OCI-LY7 (cell line): Measurements from ENCODE around the gene GRID2. TPM values are rescaled to one million over a fixed set of nuclear protein-coding genes. Genes with fewer than 3 reads are reported as not detected.

Experiments
- BruUV-seq: library from RNA; stranded (reverse); fragments of 400-500 nt; replicated peaks from 2 replicates; lab custom pipeline; 2021; lab: Mats Ljungman, UMichigan
- CTCF ChIA-PET: fragments of 300-600 bp; sonication (Branson Sonifier 250); formaldehyde crosslinking; loops from one replicate; lab custom pipeline; 2022; ENCODE audit warnings: antibody characterized with exemption; ENCODE audit not compliant: unreplicated experiment; lab: Charles Lee
- POLR2A ChIA-PET: fragments of 300-600 bp; sonication (Branson Sonifier 250); formaldehyde crosslinking; loops from one replicate; lab custom pipeline; 2022; ENCODE audit warnings: antibody characterized with exemption; lab: Charles Lee
- DNase-seq: peaks from one replicate; pipeline ENCODE4 v3.0.0-alpha.2; 2015; ENCODE audit warnings: low spot score
- H2AFZ ChIP-seq: fragments of 200-600 bp; sonication (generic), shearing (Covaris generic); 2 replicates; pipeline ENCODE4 v1.6.1; 2014; ENCODE audit warnings: mild to moderate bottlenecking, antibody characterized with exemption, low read length, moderate library complexity
- H3K27ac ChIP-seq: fragments of 200-600 bp; sonication (generic); 2 replicates; pipeline ENCODE4 v1.5.1; 2014; ENCODE audit warnings: mixed run types, low read depth, mild to moderate bottlenecking, moderate library complexity, low read length, inconsistent platforms; ENCODE audit not compliant: poor library complexity, severe bottlenecking
- H3K36me3 ChIP-seq: fragments of 200-600 bp; sonication (generic); 2 replicates; pipeline ENCODE4 v1.6.1; 2014; ENCODE audit warnings: mild to moderate bottlenecking, antibody characterized with exemption, low read length, moderate library complexity, mixed read lengths; ENCODE audit not compliant: insufficient read depth
- H3K4me1 ChIP-seq: fragments of 200-600 bp; sonication (generic); 2 replicates; pipeline ENCODE4 v1.5.1; 2014; ENCODE audit warnings: mild to moderate bottlenecking, low read length; ENCODE audit not compliant: insufficient read depth, poor library complexity, severe bottlenecking
- H3K4me2 ChIP-seq: fragments of 200-600 bp; sonication (generic); 2 replicates; pipeline ENCODE4 v1.6.1; 2014; ENCODE audit warnings: mild to moderate bottlenecking, low read length
- H3K4me3 ChIP-seq: fragments of 200-600 bp; sonication (generic); 2 replicates; pipeline ENCODE4 v1.5.1; 2014; ENCODE audit warnings: mild to moderate bottlenecking, low read depth, low read length; ENCODE audit not compliant: poor library complexity, severe bottlenecking
- H3K79me2 ChIP-seq: fragments of 200-600 bp; sonication (generic); 2 replicates; pipeline ENCODE4 v1.6.1; 2016; ENCODE audit warnings: low read depth, mild to moderate bottlenecking, low read length, moderate library complexity, mixed read lengths; ENCODE audit not compliant: insufficient read depth
- H3K9me2 ChIP-seq: fragments of 200-600 bp; sonication (generic); 2 replicates; pipeline ENCODE4 v1.6.1; 2016; ENCODE audit warnings: mild to moderate bottlenecking, low read length, mixed read lengths; ENCODE audit not compliant: insufficient read depth
- H3K9me3 ChIP-seq: fragments of 200-600 bp; sonication (generic); 2 replicates; pipeline ENCODE4 v1.6.1; 2014; ENCODE audit warnings: mild to moderate bottlenecking, mixed run types, low read length, mixed read lengths
- H4K20me1 ChIP-seq: fragments of 200-600 bp; sonication (generic); 2 replicates; pipeline ENCODE4 v1.6.1; 2014; ENCODE audit warnings: mild to moderate bottlenecking, antibody characterized with exemption, low read length, moderate library complexity, mixed read lengths; ENCODE audit not compliant: insufficient read depth
- CTCF ChIP-seq: fragments of 200-600 bp; sonication (generic); conservative IDR thresholded peaks from 2 replicates; pipeline ENCODE4 v1.5.1; 2014; ENCODE audit warnings: mild to moderate bottlenecking, antibody characterized with exemption, low read length, moderate library complexity, mixed read lengths
- EZH2phosphoT487 ChIP-seq: fragments of 200-600 bp; sonication (generic); IDR thresholded peaks from 2 replicates; pipeline ENCODE4 v1.6.1; 2018; ENCODE audit warnings: low read depth, borderline replicate concordance, mild to moderate bottlenecking, mixed run types, antibody characterized with exemption, low read length, moderate library complexity, mixed read lengths
- intact Hi-C: fragments of 100-400 bp; cut with micrococcal nuclease; formaldehyde crosslinking; loops from one replicate; pipeline ENCODE4 v1.10.0; 2022; ENCODE audit not compliant: unreplicated experiment
- total RNA-seq, 2 experiments: library from RNA; depleted of rRNA in 1 of 2; stranded (reverse); fragments of >200 nt in 1 of 2; shearing (Covaris generic) in 1 of 2; gene quantifications; 2 replicates each; pipeline ENCODE4 v1.2.3, GENCODE V29; 2014 to 2022

GRID2 gene
- total RNA-seq, 2 experiments from 2014 or later: not detected

- DNase-seq: no peak
- no peaks in the 10 kb centered on the region for H4K20me1 ChIP-seq
- no peak overlapping the region for H3K4me2 ChIP-seq
- no peaks in the 10 kb centered on the region for H3K9me2 ChIP-seq
- BruUV-seq: no TSS peak
- H3K79me2 ChIP-seq: no peaks in the 10 kb centered on the region
- ChIA-PET POLR2A (no interaction called here), CTCF (no interaction called here)
- no peaks in the 10 kb centered on the region for H3K9me3 ChIP-seq
- no peaks in the 10 kb centered on the region for H3K36me3 ChIP-seq
- H3K4me3 ChIP-seq: no peak overlapping the region
- H3K27ac ChIP-seq: no peak overlapping the region
- no peak overlapping the region for H2AFZ ChIP-seq
- TF ChIP-seq EZH2phosphoT487 (no peak), CTCF (no peak)
- intact Hi-C loops: no loop called here
- no peaks in the 10 kb centered on the region for H3K4me1 ChIP-seq
Measured at GRCh38 chr4:93228021-93228420, 924.3 kb downstream of the GRID2 start.

- no TSS peak for BruUV-seq
- POLR2A ChIA-PET: interaction anchor here (0.7 kb wide), 1 partner anchor 419 kb away, joined by 3 read pairs; no protein-coding TSS in a partner anchor
Measured at GRCh38 chr4:93232883-93233282, 929.1 kb downstream of the GRID2 start.

More at GRCh38 chr4:93232883-93233282, 929.1 kb downstream of the GRID2 start:
- Histone ChIP-seq H3K4me1 (no peaks in the 10 kb centered on the region), H3K9me3 (no peaks in the 10 kb centered on the region), H3K9me2 (no peaks in the 10 kb centered on the region), H3K27ac (no peak overlapping the region), H3K4me3 (no peak overlapping the region), H3K4me2 (no peak overlapping the region), H3K36me3 (no peaks in the 10 kb centered on the region), H2AFZ (no peak overlapping the region), H4K20me1 (no peaks in the 10 kb centered on the region), H3K79me2 (no peaks in the 10 kb centered on the region)
- intact Hi-C loops: no loop called here
- no peak for DNase-seq
- TF ChIP-seq CTCF (no peak), EZH2phosphoT487 (no peak)
- CTCF ChIA-PET: no interaction called here
